Neural progenitor cell (in vitro differentiated cells): ENCODE results near the gene DMTF1. TPM values are rescaled to one million over a fixed set of nuclear protein-coding genes. Genes with fewer than 3 reads are reported as not detected.
"Not testable (repeated sequence)": the region's sequence is repeated elsewhere in the genome, so short reads cannot be mapped to it uniquely, and the experiment has no call there.

Experiments
- DNase-seq: peaks from one replicate; pipeline ENCODE4 v3.0.0-alpha.2; 2016; ENCODE audit warnings: low spot score
- H2AFZ ChIP-seq: fragments of 200-600 bp; sonication (generic); replicated peaks from 2 replicates; pipeline ENCODE4 v1.6.1; 2016; ENCODE audit warnings: antibody characterized with exemption
- H3F3A ChIP-seq: fragments of 200-600 bp; sonication (generic); 2 replicates; pipeline ENCODE4 v1.6.1; 2016; ENCODE audit warnings: antibody characterized with exemption, low read depth
- H3K27ac ChIP-seq: fragments of 200-600 bp; sonication (generic); 2 replicates; pipeline ENCODE4 v1.5.1; 2016; ENCODE audit warnings: mild to moderate bottlenecking
- H3K27me3 ChIP-seq: fragments of 200-600 bp; sonication (generic); 2 replicates; pipeline ENCODE4 v1.6.1; 2016; ENCODE audit warnings: mild to moderate bottlenecking, moderate library complexity
- H3K36me3 ChIP-seq: fragments of 200-600 bp; sonication (generic); 2 replicates; pipeline ENCODE4 v1.5.1; 2016
- H3K4me1 ChIP-seq: fragments of 200-600 bp; sonication (generic); 2 replicates; pipeline ENCODE4 v1.6.1; 2016; ENCODE audit warnings: mixed run types
- H3K4me2 ChIP-seq: fragments of 200-600 bp; sonication (generic); 2 replicates; pipeline ENCODE4 v1.6.1; 2016
- H3K4me3 ChIP-seq: fragments of 200-600 bp; sonication (generic); 2 replicates; pipeline ENCODE4 v1.5.1; 2016
- H3K79me2 ChIP-seq: fragments of 200-600 bp; sonication (generic); 2 replicates; pipeline ENCODE4 v1.6.1; 2016; ENCODE audit warnings: low read depth
- H3K9ac ChIP-seq: fragments of 200-600 bp; sonication (generic); 2 replicates; pipeline ENCODE4 v1.6.1; 2016
- H3K9me3 ChIP-seq: fragments of 200-600 bp; sonication (generic); 2 replicates; pipeline ENCODE4 v1.5.1; 2016; ENCODE audit warnings: low read depth
- H4K20me1 ChIP-seq: fragments of 200-600 bp; sonication (generic); 2 replicates; pipeline ENCODE4 v1.6.1; 2016; ENCODE audit warnings: low read depth
- H3K27ac Mint-ChIP-seq: 3 replicates; pipeline ENCODE4 v1.8.0; 2021; ENCODE audit warnings: mixed read lengths
- H3K27me3 Mint-ChIP-seq: 2 replicates; pipeline ENCODE4 v1.8.0; 2022; ENCODE audit warnings: low read depth, mild to moderate bottlenecking, inconsistent platforms, moderate library complexity, mixed read lengths; ENCODE audit not compliant: insufficient read depth
- H3K36me3 Mint-ChIP-seq: 3 replicates; pipeline ENCODE4 v1.8.0; 2021; ENCODE audit warnings: mixed read lengths
- H3K4me1 Mint-ChIP-seq: 3 replicates; pipeline ENCODE4 v1.8.0; 2021; ENCODE audit warnings: mixed read lengths
- H3K4me3 Mint-ChIP-seq: 3 replicates; pipeline ENCODE4 v1.8.0; 2021; ENCODE audit warnings: mild to moderate bottlenecking, moderate library complexity, mixed read lengths
- H3K9me3 Mint-ChIP-seq: 3 replicates; pipeline ENCODE4 v1.8.0; 2020; ENCODE audit warnings: mixed read lengths
- CTCF ChIP-seq: fragments of 200-600 bp; sonication (generic); IDR thresholded peaks from 2 replicates; pipeline ENCODE4 v1.5.1; 2017; ENCODE audit warnings: antibody characterized with exemption, mild to moderate bottlenecking
- EZH2 ChIP-seq: fragments of 200-600 bp; sonication (generic); IDR thresholded peaks from 2 replicates; pipeline ENCODE4 v1.6.1; 2017; ENCODE audit warnings: antibody characterized with exemption, mild to moderate bottlenecking, moderate library complexity
- EZH2phosphoT487 ChIP-seq: fragments of 200-600 bp; sonication (generic); IDR thresholded peaks from 2 replicates; pipeline ENCODE4 v1.6.1; 2017; ENCODE audit warnings: antibody characterized with exemption
- total RNA-seq: library from RNA; depleted of rRNA; stranded (reverse); fragments of >200 nt; gene quantifications from 2 replicates; pipeline ENCODE4 v1.2.3, GENCODE V29; 2015; ENCODE audit warnings: low replicate concordance

DMTF1 gene
- total RNA-seq, 1 donor from 2014 or later, result 176 TPM

DNA sequence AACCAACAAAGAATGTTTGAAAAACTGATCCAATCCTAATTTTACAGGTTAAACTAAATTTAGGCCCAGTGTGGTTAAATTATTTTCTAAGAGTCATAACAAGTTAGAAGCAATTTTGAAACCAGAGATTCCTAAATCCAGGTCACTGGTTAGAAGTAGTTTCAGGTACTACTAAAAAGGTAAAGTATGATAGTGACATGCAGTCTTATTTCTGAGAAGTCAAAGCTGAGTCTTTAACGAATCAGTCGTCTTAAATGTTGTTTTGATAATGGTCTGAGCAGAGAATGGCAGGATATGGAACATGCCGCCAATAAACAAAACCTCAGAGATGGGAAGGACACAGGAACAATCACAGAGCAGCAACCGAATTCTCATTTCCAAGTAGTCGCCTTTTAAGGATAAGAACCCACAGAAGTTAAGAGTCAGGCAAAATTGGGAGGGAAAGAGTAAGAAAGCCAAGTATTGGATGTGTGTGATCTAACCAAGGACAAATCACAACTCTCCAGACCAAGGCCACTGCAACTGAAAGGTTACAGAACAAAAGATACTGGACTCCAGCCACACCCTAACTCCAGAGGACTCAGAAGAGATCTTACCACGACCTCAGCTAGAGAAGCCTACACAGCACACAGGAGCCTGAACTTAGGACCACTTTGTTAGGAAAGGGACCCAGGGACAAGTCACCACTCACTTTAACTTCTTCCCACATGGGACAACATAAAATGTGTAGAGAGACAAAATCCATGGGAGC lies 47.6 kb downstream of the DMTF1 start:
- Histone ChIP-seq H3K4me3 (no peak overlapping the region), H3K79me2 (peaks cover 22% of the 10 kb centered on the region), H3F3A (peaks cover 65% of the 10 kb centered on the region), H3K9ac (no peak overlapping the region), H3K9me3 (peaks cover 11% of the 10 kb centered on the region), H3K36me3 (peaks cover 32% of the 10 kb centered on the region), H3K4me2 (no peak overlapping the region), H2AFZ (no peak overlapping the region), H3K27ac (peak overlapping the region; percentile 41), H3K4me1 (peaks cover 17% of the 10 kb centered on the region), H3K27me3 (no peaks in the 10 kb centered on the region), H4K20me1 (no peaks in the 10 kb centered on the region)
- TF ChIP-seq CTCF (no peak), EZH2 (no peak), EZH2phosphoT487 (no peak)
- Mint-ChIP-seq H3K4me1 (no peaks in the 10 kb centered on the region), H3K9me3 (peaks cover 23% of the 10 kb centered on the region), H3K4me3 (no peak overlapping the region), H3K36me3 (peaks cover 79% of the 10 kb centered on the region), H3K27ac (no peak overlapping the region), H3K27me3 (peaks cover 4% of the 10 kb centered on the region)
- no peak for DNase-seq

GRCh38 chr7:87202208-87202607 lies 50.0 kb downstream of the DMTF1 start:
- H3K36me3 Mint-ChIP-seq, result peaks cover 77% of the 10 kb centered on the region
- no peak overlapping the region for H3K27ac Mint-ChIP-seq
- H3K4me3 Mint-ChIP-seq, result no peak overlapping the region
- H3K4me1 Mint-ChIP-seq, result no peaks in the 10 kb centered on the region
- no peak for TF ChIP-seq EZH2
- no peak for TF ChIP-seq CTCF
- no peak for TF ChIP-seq EZH2phosphoT487
- Histone ChIP-seq H3K9me3 (peaks cover 22% of the 10 kb centered on the region), H3K36me3 (peaks cover 17% of the 10 kb centered on the region), H3K27me3 (no peaks in the 10 kb centered on the region), H3K9ac (no peak overlapping the region), H2AFZ (no peak overlapping the region), H3K4me2 (peak overlapping the region; percentile 27), H3F3A (peaks cover 49% of the 10 kb centered on the region), H3K4me1 (peaks cover 17% of the 10 kb centered on the region), H3K79me2 (peaks cover 36% of the 10 kb centered on the region), H3K4me3 (no peak overlapping the region), H4K20me1 (no peaks in the 10 kb centered on the region), H3K27ac (peak overlapping the region; percentile 6)
- peaks cover 37% of the 10 kb centered on the region for H3K9me3 Mint-ChIP-seq
- no peak for DNase-seq
- H3K27me3 Mint-ChIP-seq, result peaks cover 4% of the 10 kb centered on the region

GRCh38 chr7:87202705-87203104 lies 50.5 kb downstream of the DMTF1 start:
- Histone ChIP-seq H4K20me1 (no peaks in the 10 kb centered on the region), H3K79me2 (peaks cover 36% of the 10 kb centered on the region)

GRCh38 chr7:87203929-87204328 lies 51.7 kb downstream of the DMTF1 start:
- DNase-seq, H3K4me3 ChIP-seq, H2AFZ ChIP-seq, H3K36me3 ChIP-seq, H3K27ac Mint-ChIP-seq, H3K27me3 Mint-ChIP-seq, H3K27ac ChIP-seq, H4K20me1 ChIP-seq, H3K9ac ChIP-seq, H3K27me3 ChIP-seq, H3K4me2 ChIP-seq, H3K4me3 Mint-ChIP-seq, H3K4me1 Mint-ChIP-seq: not testable (repeated sequence)
- peaks cover 22% of the 10 kb centered on the region for H3K9me3 ChIP-seq
- peaks cover 17% of the 10 kb centered on the region for H3K4me1 ChIP-seq
- H3K36me3 Mint-ChIP-seq, result peaks cover 74% of the 10 kb centered on the region
- peaks cover 35% of the 10 kb centered on the region for H3F3A ChIP-seq
- H3K9me3 Mint-ChIP-seq, result peaks cover 46% of the 10 kb centered on the region
- H3K79me2 ChIP-seq, result peaks cover 36% of the 10 kb centered on the region

More at GRCh38 chr7:87202705-87203104, 50.5 kb downstream of the DMTF1 start:
- H3K4me3 ChIP-seq, result no peak overlapping the region
- H3K27ac ChIP-seq, result peak overlapping the region; percentile 6
- H3K36me3 Mint-ChIP-seq, result peaks cover 76% of the 10 kb centered on the region
- peaks cover 4% of the 10 kb centered on the region for H3K27me3 Mint-ChIP-seq
- H3K4me1 ChIP-seq, result peaks cover 17% of the 10 kb centered on the region
- H3K36me3 ChIP-seq, result peaks cover 17% of the 10 kb centered on the region
- no peak overlapping the region for H3K4me2 ChIP-seq
- no peak overlapping the region for H3K4me3 Mint-ChIP-seq
- no peaks in the 10 kb centered on the region for H3K27me3 ChIP-seq
- H2AFZ ChIP-seq, result no peak overlapping the region
- H3K9ac ChIP-seq, result no peak overlapping the region
- peaks cover 47% of the 10 kb centered on the region for H3F3A ChIP-seq
- no peak for DNase-seq
- peaks cover 22% of the 10 kb centered on the region for H3K9me3 ChIP-seq
- no peak overlapping the region for H3K27ac Mint-ChIP-seq
- TF ChIP-seq CTCF, result no peak
- no peak for TF ChIP-seq EZH2phosphoT487
- no peak for TF ChIP-seq EZH2
- H3K9me3 Mint-ChIP-seq, result peaks cover 39% of the 10 kb centered on the region
- H3K4me1 Mint-ChIP-seq, result no peaks in the 10 kb centered on the region
